ENCODE results near the gene ARHGEF18.

GRCh38 chr19:7311911-7312310 is 36.8 kb upstream of the ARHGEF18 start:
- TF ChIP-seq REST (IDR thresholded peaks at IDR 0.05; ENCODE audit: insufficient replicate concordance, low read depth) (no peak), CTCF (IDR thresholded peaks at IDR 0.05; ENCODE audit: insufficient read depth, low read length) (no peak), POLR2AphosphoS5 (IDR thresholded peaks at IDR 0.05; ENCODE audit: low read depth) (no peak)
